ENCODE measurements around the gene NANS.

DNA sequence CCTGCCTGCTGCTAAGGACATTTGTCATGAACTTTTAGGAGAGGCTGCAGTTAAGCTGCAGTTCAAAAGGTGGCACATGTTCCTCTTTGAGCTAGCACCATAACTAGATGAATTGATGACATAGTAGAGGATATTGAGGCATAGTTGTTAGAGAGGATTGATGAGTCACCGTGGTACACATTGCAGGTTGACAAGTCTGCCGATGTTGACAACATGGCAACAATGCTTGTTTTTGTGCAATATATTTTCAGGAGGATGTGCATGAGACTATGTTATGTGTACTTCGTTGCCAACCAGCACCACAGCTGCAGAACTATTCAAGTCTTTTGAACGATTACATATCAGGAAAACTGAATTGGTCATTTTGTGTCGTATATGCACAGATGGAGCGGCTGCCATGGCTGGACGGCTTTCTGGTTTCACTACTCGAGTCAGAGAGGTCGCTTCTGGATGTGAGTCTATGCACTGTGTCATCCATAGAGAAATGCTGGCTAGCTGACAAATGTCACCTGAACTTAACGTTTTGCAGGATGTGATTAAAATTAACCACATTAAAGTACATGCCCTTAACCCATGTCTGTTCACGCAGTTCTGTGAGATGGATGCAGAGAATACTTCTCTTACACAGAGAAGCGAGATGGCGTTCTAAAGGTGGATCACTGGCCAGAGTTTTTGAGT, 49.1 kb upstream of the NANS start:
- TF ChIP-seq EZH2 (IDR thresholded peaks at IDR 0.05; ENCODE audit: borderline replicate concordance, insufficient read depth, low read length, poor library complexity, severe bottlenecking), result no peak
- TF ChIP-seq, protein P1, sequence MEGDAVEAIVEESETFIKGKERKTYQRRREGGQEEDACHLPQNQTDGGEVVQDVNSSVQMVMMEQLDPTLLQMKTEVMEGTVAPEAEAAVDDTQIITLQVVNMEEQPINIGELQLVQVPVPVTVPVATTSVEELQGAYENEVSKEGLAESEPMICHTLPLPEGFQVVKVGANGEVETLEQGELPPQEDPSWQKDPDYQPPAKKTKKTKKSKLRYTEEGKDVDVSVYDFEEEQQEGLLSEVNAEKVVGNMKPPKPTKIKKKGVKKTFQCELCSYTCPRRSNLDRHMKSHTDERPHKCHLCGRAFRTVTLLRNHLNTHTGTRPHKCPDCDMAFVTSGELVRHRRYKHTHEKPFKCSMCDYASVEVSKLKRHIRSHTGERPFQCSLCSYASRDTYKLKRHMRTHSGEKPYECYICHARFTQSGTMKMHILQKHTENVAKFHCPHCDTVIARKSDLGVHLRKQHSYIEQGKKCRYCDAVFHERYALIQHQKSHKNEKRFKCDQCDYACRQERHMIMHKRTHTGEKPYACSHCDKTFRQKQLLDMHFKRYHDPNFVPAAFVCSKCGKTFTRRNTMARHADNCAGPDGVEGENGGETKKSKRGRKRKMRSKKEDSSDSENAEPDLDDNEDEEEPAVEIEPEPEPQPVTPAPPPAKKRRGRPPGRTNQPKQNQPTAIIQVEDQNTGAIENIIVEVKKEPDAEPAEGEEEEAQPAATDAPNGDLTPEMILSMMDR (IDR thresholded peaks at IDR 0.05; ENCODE audit: poor library complexity, severe bottlenecking), result no peak
- no peak for TF ChIP-seq RAD21 (conservative IDR thresholded peaks at IDR 0.05)
- no peak for TF ChIP-seq EP300 (conservative IDR thresholded peaks at IDR 0.05; ENCODE audit: poor library complexity, severe bottlenecking)
- TF ChIP-seq MXI1 (conservative IDR thresholded peaks at IDR 0.05; ENCODE audit: poor library complexity, severe bottlenecking), result no peak
